Breast epithelium (tissue), 3 donors: ENCODE data around the gene SEPTIN1.

ENCODE experiments used
- POLR2AphosphoS5 ChIP-seq, 3 donors: sonication (generic); formaldehyde crosslinking; IDR thresholded peaks; one replicate each; pipeline ENCODE4 v1.6.1; 2017; ENCODE audit warnings: antibody characterized with exemption in 3 of 3
- TF ChIP-seq, protein P1 (sequence below), 3 donors: fragments of 450-650 bp; IDR thresholded peaks; one replicate each; pipeline ENCODE4 v1.5.1; 2016 to 2017; ENCODE audit warnings: antibody characterized with exemption in 3 of 3, mild to moderate bottlenecking in 3 of 3, moderate library complexity in 3 of 3

DNA sequence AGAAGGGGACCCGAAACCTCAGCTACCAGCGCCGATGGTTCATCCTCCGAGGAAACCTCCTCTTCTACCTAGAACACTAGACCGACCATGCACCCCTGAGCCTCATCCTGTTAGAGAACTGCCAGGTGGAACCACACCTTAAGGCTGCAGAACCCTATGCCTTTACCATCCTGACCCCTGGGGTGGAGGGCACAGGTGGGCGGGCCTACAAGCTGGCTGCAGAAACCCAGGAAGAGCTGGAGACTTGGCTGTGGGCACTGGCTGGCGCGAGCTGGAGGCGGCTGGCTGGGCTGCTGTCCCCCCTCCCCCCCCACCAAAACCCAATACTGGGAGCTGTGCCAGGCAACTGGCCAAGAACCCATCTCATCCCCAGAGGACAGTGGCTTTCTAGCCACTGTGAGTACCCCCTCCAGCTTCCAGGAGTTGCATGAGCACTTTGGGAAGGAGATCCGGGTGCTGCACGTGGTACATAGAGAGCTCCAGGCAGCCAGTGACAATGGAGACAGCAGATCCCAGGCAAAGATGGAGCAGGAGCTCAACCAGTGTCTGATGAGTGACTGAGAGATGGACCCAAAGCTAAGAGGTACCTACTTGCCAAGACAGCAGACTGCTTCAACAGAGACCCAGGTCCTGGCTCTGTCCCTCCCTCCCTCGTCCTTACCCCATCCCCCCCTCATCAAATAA, 25.8 kb downstream of the SEPTIN1 start:
- TF ChIP-seq, protein P1, sequence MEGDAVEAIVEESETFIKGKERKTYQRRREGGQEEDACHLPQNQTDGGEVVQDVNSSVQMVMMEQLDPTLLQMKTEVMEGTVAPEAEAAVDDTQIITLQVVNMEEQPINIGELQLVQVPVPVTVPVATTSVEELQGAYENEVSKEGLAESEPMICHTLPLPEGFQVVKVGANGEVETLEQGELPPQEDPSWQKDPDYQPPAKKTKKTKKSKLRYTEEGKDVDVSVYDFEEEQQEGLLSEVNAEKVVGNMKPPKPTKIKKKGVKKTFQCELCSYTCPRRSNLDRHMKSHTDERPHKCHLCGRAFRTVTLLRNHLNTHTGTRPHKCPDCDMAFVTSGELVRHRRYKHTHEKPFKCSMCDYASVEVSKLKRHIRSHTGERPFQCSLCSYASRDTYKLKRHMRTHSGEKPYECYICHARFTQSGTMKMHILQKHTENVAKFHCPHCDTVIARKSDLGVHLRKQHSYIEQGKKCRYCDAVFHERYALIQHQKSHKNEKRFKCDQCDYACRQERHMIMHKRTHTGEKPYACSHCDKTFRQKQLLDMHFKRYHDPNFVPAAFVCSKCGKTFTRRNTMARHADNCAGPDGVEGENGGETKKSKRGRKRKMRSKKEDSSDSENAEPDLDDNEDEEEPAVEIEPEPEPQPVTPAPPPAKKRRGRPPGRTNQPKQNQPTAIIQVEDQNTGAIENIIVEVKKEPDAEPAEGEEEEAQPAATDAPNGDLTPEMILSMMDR (IDR thresholded peaks at IDR 0.05) = no peak
- TF ChIP-seq POLR2AphosphoS5 (IDR thresholded peaks at IDR 0.05) = no peak
